Measurements from ENCODE around the gene OR2B2.
"Not testable (repeated sequence)": the region's sequence is repeated elsewhere in the genome, so short reads cannot be mapped to it uniquely, and the experiment has no call there.

The OR2B2 gene

DNA sequence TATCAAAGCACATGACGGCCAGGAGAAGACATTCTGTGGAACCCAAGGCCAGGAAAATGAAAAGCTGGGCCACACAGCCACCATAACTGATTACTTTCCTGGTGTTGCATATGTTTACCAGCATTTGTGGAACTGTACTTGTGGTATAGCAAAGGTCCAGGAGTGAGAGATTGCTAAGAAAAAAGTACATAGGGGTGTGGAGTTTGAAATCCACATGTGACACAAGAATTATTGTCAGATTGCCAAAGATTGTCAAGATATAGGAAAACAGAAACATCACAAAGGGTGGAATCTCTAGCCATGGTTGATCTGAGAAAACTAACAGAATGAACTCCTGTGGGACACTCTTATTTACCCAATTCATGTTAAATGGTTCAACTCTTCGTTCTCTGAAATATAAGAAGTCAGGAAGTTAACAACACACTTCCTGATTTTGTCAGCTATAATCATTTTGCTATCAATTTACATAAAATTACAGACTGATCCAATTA, at the start of gene OR2B2:
Gene OR2B2, minus strand, starts transcription at position 441 of the 491 bp plus-strand sequence. Its CDS starts 77 bp downstream, at position 364.
- no peak for DNase-seq (ENCODE audit: low read depth, low spot score)

DNA sequence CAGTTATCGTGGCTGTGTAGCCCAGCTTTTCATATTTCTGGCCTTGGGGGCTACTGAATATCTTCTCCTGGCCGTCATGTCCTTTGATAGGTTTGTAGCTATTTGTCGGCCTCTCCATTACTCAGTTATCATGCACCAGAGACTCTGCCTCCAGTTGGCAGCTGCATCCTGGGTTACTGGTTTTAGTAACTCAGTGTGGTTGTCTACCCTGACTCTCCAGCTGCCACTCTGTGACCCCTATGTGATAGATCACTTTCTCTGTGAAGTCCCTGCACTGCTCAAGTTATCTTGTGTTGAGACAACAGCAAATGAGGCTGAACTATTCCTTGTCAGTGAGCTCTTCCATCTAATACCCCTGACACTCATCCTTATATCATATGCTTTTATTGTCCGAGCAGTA, 45.3 kb upstream of the OR2B2 start:
- no peak for DNase-seq (ENCODE audit: low read depth, low spot score)

DNA sequence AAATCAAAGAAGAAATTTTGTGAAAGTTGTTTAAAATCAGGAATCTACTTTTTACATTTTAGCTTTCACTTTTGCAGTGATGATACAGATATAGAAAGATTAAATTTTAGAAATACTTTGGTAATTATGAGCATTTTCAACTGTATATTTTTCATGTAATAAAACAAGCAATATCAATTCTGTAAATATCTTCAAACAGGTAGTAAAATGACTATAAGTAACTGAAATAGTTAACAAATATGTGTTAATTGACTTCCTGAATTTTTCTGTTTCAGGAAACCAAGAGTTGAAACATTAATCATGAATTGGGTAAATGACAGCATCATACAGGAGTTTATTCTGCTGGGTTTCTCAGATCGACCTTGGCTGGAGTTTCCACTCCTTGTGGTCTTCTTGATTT, 44.7 kb upstream of the OR2B2 start, which contains the start of gene OR2B6:
Gene OR2B6, plus strand, starts transcription at position 301 of the 400 bp plus-strand sequence. Its CDS starts 0 bp downstream, at position 301.
- DNase-seq (ENCODE audit: low read depth, low spot score) = no peak

DNA sequence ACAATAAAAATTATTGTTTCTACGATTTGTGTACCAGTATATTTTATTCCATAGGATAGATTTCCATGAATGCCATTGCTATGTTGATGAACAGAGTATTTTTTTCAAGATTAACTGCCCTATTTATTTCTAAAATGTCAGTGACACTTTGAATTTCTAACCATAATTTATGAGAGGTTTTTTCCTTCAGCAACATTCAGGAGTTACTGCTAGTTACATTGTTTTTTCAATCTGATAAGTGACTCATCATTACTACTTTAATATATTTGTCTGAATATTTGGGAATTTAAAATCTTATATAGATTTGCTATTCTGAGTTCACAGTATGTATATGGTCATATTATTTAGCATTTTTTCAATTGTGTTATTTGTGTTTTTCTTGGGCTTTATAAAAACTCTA, 38.8 kb upstream of the OR2B2 start:
- no peak for DNase-seq (ENCODE audit: low read depth, low spot score)

DNA sequence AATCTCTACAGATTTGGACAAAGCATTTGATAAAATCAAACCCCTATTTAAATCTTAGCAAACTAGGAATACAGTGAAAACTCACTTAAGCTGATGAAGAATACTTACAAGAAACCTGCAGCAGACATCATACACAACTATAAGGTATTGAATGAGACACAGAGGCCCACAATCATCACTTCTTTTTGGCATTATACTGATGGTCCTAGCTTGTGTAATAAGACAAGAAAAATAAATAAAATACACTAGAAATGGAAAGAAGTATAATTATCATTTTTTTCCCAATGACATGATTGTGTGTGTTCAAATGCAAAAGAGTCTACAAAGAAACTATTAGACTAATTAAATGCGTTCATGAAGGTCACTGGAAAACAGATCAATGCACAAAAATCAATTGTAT, 36.0 kb upstream of the OR2B2 start:
- no peak for DNase-seq (ENCODE audit: low read depth, low spot score)

DNA sequence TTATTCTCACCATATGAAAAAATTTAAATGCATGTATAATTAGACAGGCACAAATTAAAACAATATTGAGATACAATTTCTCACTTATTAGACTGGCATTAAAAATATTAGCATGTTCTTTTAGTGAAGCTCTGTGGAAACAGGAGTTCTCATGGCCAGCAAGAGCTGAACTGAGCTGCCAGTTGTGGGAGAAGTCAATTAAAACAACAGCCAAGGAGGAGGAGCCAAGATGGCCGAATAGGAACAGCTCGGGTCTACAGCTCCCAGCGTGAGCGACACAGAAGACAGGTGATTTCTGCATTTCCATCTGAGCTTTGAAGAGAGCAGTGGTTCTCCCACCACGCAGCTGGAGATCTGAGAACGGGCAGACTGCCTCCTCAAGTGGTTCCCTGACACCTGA, 30.9 kb upstream of the OR2B2 start:
- DNase-seq (ENCODE audit: low read depth, low spot score) = not testable (repeated sequence)

DNA sequence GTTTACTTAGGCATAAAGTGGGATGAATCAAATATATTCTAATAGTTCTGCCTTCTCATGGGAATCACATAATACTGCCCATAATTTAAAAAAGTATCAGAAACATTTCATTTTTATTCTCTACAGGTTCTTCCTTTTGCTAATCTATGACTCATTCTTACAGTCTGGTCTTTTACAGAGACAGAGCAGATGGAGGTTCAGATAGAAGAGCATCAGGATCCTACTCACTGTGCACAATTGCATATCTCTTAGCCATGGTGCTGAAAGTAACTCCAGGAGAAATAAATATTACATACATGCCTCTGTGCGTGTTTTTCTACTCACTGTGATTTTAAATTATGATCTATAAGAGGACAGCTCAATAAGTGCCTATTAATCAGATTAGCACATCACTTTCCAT, 28.6 kb upstream of the OR2B2 start:
- no peak for DNase-seq (ENCODE audit: low read depth, low spot score)

DNA sequence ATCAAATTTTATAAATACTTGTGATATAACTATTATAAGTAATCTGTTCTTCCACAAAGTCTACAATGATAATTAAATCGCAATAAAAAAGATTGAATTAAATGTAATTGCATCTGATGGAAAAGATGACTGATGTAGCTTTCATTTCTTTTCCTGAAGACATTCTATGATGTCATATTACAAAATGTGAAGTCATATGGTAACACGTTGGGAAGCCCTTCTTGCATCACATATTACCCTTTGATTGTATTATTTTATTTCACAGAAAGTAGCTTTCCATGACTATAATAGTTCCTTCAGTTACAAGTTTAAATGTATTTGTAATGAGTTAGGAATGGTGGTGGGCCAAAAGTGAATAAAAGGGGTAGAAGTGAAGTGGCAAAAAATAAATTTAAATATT, 19.0 kb upstream of the OR2B2 start:
- no peak for DNase-seq (ENCODE audit: low read depth, low spot score)

DNA sequence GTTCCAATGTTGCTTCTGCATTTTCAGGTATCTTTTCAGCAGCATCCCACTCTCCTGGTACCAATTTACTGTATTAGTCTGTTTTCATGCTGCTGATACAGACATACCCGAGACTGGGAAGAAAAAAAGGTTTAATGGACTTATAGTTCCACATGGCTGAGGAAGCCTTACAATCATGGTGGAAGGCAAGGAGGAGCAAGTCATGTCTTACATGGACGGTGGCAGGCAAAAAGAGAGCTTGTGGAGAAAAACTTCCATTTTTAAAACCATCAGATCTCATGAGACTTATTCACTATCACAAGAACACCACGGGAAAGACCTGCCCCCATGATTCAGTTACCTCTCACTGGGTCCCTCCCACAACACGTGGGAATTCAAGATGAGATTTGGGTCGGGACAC, 17.7 kb upstream of the OR2B2 start:
- not testable (repeated sequence) for DNase-seq (ENCODE audit: low read depth, low spot score)

DNA sequence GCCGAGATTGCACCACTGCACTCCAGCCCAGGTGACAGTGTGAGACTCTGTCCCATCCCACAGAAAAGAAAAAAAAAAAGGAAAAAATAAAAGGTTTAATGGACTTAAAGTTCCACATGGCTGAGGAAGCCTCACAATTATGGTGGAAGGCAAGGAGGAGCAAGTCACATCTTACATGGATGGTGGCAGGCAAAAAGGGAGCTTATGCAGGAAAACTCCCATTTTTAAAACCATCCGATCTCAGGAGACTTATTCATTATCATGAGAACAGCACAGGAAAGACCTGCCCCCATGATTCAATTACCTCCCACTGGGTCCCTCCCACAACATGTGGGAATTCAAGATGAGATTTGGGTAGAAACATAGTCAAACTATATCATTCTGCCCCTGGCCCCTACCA, 15.8 kb upstream of the OR2B2 start:
- DNase-seq (ENCODE audit: low read depth, low spot score) = not testable (repeated sequence)

DNA sequence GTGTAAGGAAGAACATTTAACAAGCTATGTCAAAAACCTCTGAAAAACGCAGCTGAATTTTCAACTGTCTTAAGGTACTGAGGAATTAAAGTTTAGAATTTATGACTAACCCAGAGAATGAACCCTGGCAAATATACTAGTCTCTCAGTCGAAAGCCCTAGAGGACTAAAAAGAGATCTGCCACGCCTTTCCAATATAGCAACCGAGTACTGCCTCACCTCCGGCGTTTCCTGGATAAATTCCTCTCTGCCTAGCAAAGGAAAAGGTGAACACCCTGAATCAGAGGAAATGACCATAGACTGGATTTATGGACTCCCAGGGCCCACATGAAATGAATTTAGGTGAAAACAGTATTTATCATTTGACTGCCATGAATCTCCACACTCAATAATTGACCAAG, 12.0 kb upstream of the OR2B2 start:
- DNase-seq (ENCODE audit: low read depth, low spot score) = no peak

DNA sequence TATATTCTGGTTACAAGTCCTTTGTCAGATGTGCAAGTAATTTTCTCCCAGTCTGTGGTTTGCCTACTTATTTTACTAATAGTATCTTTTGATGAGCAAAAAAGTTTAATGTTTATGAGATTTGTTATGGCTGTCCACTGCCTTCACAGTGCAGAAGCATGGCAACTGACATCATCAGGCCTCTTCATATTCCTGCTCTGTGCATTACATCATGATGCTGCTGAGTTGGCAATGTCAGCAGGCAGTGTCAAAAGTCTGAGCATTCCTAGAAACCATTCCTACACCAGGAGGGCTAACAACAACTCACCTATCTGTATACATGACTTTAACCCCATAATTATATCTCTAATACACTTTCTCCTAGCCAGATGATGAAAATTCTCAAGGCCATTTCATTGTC, 10.8 kb upstream of the OR2B2 start:
- DNase-seq (ENCODE audit: low read depth, low spot score) = no peak

DNA sequence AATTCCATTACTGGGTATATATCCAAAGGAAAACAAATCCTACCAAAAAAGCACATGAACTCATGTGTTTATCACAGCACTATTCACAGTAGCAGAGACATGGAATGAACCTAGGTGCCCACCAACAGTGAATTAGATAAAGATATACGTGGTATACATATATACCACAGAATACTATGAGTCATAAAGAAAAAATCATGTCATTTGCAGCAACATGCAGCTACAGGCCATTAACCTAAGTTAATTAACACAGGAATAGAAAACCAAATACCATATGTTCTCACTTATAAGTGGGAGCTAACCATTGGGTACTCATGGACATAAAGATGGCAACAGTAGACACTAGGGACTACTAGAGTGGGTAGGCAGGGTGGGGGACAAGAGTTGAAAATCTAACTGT, 4.2 kb downstream of the OR2B2 start:
- DNase-seq (ENCODE audit: low read depth, low spot score) = no peak

DNA sequence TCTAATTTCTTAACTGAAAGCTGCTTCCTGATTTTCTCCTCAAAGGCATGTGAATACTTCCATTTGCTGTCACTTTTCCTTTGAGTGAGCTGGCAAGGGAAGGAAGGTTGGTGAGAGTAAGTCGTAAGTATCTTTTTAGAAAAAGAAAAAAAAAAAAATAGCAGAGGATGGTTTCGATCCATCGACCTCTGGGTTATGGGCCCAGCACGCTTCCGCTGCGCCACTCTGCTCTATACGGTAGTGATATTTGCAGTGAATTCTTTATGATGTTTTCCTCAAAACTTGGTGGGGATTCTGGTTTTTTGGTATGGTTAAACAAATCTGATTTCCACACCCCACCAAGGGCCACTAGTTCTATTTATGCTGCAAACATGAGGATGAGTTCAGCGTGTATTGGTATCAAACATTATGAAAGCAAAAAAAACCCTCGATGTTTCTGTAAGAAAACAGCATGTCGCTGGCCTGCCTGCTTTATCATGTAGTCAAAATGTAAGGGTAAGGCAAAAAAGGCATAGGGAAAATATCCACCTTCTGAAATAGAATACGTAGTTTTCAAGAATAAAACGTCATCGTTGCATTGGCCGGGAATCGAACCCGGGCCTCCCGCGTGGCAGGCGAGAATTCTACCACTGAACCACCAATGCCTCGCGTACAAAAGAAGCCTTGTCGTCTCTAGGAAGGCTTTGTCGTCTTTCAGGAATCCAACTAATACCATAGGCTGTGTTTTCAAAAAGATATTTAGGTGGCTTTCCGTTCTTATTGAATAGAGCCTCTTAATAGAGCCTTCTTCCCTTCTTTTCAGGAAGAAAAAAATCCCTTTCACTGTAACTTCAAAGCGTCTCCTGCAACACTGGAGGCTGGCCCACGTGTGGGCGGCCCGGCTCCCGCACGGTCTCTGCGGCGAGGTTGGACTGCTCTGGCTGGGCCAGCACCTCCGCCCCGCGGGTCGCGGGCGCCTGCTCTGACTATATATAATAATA, 9.6 kb downstream of the OR2B2 start:
- DNase-seq (ENCODE audit: low read depth, low spot score) = peak; percentile 93

DNA sequence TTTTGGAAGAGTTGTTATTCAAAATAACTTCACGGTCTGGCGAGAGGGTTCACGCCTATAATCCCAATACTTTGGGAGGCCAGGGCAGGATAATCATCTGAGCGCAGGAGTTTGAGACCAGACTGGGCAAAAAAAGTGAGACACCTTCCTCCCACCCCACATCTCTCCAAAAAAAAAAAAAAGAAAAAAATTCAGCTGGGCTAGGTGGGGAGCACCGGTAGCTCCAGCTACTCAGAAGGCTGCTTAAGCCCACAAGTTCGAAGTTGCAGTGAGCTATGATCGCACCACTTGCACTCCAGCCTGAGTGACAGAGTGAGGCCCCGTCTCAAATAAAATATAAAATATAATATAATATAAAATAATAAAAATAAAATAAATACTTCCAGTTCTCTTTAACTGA, 10.4 kb downstream of the OR2B2 start:
- no peak for DNase-seq (ENCODE audit: low read depth, low spot score)

DNA sequence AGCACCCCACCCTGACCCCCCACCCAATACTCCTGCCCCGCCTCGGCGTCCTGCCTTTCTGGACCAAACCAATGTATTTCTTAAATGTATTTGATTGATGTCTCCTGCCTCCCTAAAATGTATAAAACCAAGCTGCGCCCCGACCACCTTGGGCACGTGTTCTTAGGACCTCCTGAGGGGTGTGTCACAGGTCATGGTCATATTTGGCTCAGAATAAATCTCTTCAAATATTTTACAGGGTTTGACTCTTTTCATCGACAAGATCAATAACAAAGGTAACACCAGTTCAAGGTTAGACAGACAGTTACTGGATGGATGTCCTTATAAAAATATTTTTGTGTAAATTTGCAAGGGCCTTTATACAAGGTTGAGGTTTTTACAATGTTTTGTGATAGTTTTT, 12.0 kb downstream of the OR2B2 start:
- not testable (repeated sequence) for DNase-seq (ENCODE audit: low read depth, low spot score)

DNA sequence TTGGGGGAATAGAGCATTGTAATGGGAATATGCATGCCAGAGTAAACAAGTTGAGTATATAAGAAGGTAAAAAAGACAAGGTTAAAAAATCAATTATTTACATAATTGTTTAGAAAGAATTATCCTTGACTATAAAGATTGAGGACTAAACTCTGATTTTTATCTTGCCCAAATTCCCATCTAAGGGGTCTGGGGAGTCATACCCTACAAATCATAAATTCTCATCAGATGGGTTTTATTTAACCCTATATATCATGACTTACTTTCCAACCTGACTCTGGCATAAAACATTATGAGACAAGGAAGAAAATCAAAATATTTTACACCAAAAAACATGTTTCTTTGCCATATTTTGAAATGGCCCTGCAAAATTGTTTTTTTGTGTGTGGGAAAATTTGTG, 12.7 kb downstream of the OR2B2 start:
- DNase-seq (ENCODE audit: low read depth, low spot score) = no peak

DNA sequence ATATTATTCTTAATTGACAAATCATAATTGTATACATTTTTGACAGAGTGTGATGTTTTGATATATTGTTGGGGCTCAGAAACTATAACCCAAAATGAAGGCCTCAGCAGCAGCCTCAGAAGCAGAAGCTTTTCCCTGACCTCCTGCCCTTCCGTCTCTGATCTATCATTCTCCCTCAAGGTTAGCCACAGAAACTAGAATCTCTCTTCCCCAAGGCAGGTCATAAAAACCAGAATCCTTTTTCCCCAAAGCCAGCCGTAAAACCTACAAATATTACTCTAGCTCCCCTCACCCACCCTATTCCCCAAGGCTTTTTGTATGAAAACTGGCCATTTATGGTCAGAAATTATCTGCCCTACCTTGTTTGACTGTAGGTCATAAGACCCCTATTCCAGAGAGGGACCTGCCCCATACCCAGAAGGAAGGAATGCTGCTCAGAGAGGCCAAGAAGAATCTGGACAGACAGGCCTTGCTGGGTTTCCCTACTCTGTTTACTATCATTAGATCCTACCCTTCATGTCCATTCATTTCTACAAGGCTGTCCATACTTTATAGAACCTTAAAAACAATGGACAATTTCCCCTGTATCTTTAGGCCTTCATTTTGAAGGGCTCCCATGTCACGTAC, 14.5 kb downstream of the OR2B2 start:
- peak; percentile 84 for DNase-seq (ENCODE audit: low read depth, low spot score)

DNA sequence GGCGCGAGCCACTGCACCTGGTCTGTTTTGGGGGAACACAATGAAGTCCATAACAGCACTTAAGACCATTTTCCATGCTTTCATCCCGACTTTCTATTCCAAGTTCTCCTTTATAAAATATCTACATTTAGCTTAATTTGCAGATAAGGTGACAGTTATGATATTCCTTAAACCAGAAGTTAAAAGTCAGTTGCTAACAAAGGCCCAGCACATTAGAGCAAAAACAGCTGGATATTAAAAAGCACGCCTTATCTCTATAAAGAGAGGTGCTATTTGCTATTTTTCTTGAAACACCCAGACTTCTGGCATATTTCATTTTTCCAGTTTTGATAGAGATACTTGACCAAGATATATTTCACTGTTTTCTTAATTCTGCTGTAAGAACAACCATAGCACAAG, 15.8 kb downstream of the OR2B2 start:
- no peak for DNase-seq (ENCODE audit: low read depth, low spot score)

DNA sequence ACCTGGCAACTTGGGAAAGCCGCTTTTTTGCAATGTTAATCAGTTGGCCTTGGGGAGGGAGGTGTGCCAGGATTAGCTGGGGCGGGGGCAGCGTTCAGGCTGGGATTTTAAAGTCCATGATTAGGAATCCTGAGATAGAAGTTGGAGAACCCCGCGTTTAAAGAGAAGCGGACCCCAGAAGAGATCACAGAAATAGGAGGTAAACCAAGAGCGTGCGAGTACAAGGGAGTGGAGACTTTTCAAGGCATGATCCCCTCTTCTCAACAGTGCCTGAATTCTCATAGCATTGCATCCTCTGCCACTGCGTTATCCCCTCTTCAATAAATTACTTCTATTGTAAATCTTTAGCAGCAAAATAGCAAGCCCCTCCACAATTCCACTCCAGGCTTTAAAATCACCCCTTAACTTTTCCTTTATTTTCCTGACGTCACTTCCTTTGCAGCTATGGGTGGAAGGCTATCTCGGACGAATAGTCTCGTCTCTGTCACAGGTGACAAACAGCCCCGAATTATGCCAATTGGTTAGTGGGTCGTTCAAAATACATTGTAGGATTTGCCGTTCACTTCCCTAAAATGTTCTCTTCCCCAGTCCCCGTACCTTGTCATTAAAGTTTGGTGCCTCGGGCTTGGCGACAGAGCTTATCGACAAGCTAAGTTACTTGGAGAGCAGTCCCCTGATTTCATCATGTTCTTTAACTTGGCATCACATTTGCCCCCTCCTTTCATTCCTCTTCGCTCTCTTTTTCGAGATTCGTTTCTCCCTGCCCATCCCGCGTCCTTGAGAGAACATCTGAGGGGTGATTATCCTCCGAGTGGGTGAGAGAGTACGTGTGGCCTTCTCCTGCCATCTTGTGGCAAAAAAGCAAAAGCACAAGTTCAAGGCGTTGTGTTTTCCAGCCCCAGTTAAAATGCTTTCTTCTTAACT, 17.1 kb downstream of the OR2B2 start:
- DNase-seq (ENCODE audit: low read depth, low spot score) = peak; percentile 87

Data from ELF-1 (cell line).